ENCODE data around the gene ZBTB26.
"Not testable (repeated sequence)": the region's sequence is repeated elsewhere in the genome, so short reads cannot be mapped to it uniquely, and the experiment has no call there.

Gene ZBTB26

GRCh38 chr9:122883125-122883524, 48.2 kb downstream of the ZBTB26 start:
- in situ Hi-C loops (cut with HindIII; ENCODE audit: low sequenced_read_pairs): no loop called here
- DNase-seq (ENCODE audit: low read depth): no peak
- H3K4me3 ChIP-seq (ENCODE audit: low read depth, low read length): no peak overlapping the region
- TF ChIP-seq, protein P1, sequence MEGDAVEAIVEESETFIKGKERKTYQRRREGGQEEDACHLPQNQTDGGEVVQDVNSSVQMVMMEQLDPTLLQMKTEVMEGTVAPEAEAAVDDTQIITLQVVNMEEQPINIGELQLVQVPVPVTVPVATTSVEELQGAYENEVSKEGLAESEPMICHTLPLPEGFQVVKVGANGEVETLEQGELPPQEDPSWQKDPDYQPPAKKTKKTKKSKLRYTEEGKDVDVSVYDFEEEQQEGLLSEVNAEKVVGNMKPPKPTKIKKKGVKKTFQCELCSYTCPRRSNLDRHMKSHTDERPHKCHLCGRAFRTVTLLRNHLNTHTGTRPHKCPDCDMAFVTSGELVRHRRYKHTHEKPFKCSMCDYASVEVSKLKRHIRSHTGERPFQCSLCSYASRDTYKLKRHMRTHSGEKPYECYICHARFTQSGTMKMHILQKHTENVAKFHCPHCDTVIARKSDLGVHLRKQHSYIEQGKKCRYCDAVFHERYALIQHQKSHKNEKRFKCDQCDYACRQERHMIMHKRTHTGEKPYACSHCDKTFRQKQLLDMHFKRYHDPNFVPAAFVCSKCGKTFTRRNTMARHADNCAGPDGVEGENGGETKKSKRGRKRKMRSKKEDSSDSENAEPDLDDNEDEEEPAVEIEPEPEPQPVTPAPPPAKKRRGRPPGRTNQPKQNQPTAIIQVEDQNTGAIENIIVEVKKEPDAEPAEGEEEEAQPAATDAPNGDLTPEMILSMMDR (IDR thresholded peaks at IDR 0.05; ENCODE audit: low read depth, low read length, missing control alignments): no peak

GRCh38 chr9:122879443-122879842, 51.9 kb downstream of the ZBTB26 start:
- no peak overlapping the region for H3K4me3 ChIP-seq (ENCODE audit: low read depth, low read length)
- TF ChIP-seq, protein P1 (IDR thresholded peaks at IDR 0.05; ENCODE audit: low read depth, low read length, missing control alignments): no peak
- DNase-seq (ENCODE audit: low read depth): no peak
- in situ Hi-C loops (cut with HindIII; ENCODE audit: low sequenced_read_pairs): no loop called here

DNA sequence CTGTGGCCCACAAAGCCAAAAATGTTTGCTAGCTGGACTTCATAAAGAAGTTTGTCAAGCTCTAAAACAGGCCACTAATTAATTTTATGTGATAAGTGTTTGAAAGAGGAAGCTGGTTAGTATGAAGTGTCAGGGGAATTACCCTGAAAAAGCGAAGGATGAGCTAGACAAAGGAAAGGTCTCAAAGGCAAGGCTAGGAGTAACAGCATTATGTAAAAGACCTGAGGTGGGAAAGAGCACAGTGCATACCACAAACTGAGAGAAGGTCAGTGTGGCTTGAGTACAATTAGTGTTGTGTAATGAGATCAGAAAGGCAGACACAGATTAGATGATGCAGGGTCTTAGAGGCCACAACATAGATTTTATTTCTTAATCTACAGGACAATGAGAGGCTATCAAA, 55.8 kb downstream of the ZBTB26 start:
- no peak overlapping the region for H3K4me3 ChIP-seq (ENCODE audit: low read depth, low read length)
- no peak for DNase-seq (ENCODE audit: low read depth)
- in situ Hi-C loops (cut with HindIII; ENCODE audit: low sequenced_read_pairs): no loop called here
- TF ChIP-seq, protein P1 (IDR thresholded peaks at IDR 0.05; ENCODE audit: low read depth, low read length, missing control alignments): no peak

DNA sequence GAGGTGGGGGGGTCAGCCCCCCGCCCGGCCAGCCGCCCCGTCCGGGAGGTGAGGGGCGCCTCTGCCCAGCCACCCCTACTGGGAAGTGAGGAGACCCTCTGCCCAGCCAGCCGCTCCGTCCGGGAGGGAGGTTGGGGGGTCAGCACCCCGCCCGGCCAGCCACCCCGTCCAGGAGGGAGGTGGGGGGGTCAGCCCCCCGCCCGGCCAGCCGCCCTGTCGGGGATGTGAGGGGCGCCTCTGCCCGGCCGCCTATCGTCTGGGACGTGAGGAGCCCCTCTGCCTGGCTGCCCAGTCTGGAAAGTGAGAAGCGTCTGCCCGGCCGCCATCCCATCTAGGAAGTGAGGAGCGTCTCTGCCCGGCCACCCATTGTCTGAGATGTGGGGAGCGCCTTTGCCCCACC, 64.0 kb downstream of the ZBTB26 start:
- in situ Hi-C loops (cut with HindIII; ENCODE audit: low sequenced_read_pairs); DNase-seq (ENCODE audit: low read depth); H3K4me3 ChIP-seq (ENCODE audit: low read depth, low read length): not testable (repeated sequence)

GRCh38 chr9:122866079-122866478, 65.2 kb downstream of the ZBTB26 start:
- no peak for DNase-seq (ENCODE audit: low read depth)
- TF ChIP-seq, protein P1 (IDR thresholded peaks at IDR 0.05; ENCODE audit: low read depth, low read length, missing control alignments): no peak
- in situ Hi-C loops (cut with HindIII; ENCODE audit: low sequenced_read_pairs): no loop called here

More at GRCh38 chr9:122866079-122866478, 65.2 kb downstream of the ZBTB26 start:
- no peak overlapping the region for H3K4me3 ChIP-seq (ENCODE audit: low read depth, low read length)
